Measurements from ENCODE around the gene COL17A1. TPM values are rescaled to one million over a fixed set of nuclear protein-coding genes. Genes with fewer than 3 reads are reported as not detected.

Gene COL17A1
- total RNA-seq, 1 donor from 2014 or later = not detected

- Mint-ChIP-seq H3K4me3 (ENCODE audit: unreplicated experiment) (no peak overlapping the region), H3K9me3 (ENCODE audit: low read depth) (no peaks in the 10 kb centered on the region), H3K36me3 (ENCODE audit: low read depth) (no peaks in the 10 kb centered on the region), H3K27ac (ENCODE audit: unreplicated experiment) (no peak overlapping the region), H3K27me3 (ENCODE audit: low read depth) (no peaks in the 10 kb centered on the region), H3K4me1 (ENCODE audit: low read depth) (peaks cover 4% of the 10 kb centered on the region)
- no peak for DNase-seq (ENCODE audit: low spot score)
- TF ChIP-seq CTCF (IDR thresholded peaks at IDR 0.05) = no peak
Measured at GRCh38 chr10:104049504-104050250, 36.0 kb downstream of the COL17A1 start.

- Mint-ChIP-seq H3K4me3 (ENCODE audit: unreplicated experiment) (no peak overlapping the region), H3K9me3 (ENCODE audit: low read depth) (no peaks in the 10 kb centered on the region), H3K27ac (ENCODE audit: unreplicated experiment) (no peak overlapping the region), H3K4me1 (ENCODE audit: low read depth) (peaks cover 4% of the 10 kb centered on the region), H3K27me3 (ENCODE audit: low read depth) (no peaks in the 10 kb centered on the region), H3K36me3 (ENCODE audit: low read depth) (no peaks in the 10 kb centered on the region)
- no peak for DNase-seq (ENCODE audit: low spot score)
- TF ChIP-seq CTCF (IDR thresholded peaks at IDR 0.05) = no peak
Measured at GRCh38 chr10:104046651-104047050, 39.0 kb downstream of the COL17A1 start.

- H3K4me1 Mint-ChIP-seq (ENCODE audit: low read depth) = peaks cover 4% of the 10 kb centered on the region
- no peak overlapping the region for H3K27ac Mint-ChIP-seq (ENCODE audit: unreplicated experiment)
- no peak for DNase-seq (ENCODE audit: low spot score)
- H3K27me3 Mint-ChIP-seq (ENCODE audit: low read depth) = no peaks in the 10 kb centered on the region
- no peaks in the 10 kb centered on the region for H3K9me3 Mint-ChIP-seq (ENCODE audit: low read depth)
- peak; percentile 83 for TF ChIP-seq CTCF (IDR thresholded peaks at IDR 0.05)
- no peaks in the 10 kb centered on the region for H3K36me3 Mint-ChIP-seq (ENCODE audit: low read depth)
- no peak overlapping the region for H3K4me3 Mint-ChIP-seq (ENCODE audit: unreplicated experiment)
Measured at GRCh38 chr10:104045151-104046089, 40.3 kb downstream of the COL17A1 start.

GRCh38 chr10:104043854-104044253, 41.8 kb downstream of the COL17A1 start:
- Mint-ChIP-seq H3K9me3 (ENCODE audit: low read depth) (peaks cover 2% of the 10 kb centered on the region), H3K4me3 (ENCODE audit: unreplicated experiment) (no peak overlapping the region), H3K27me3 (ENCODE audit: low read depth) (no peaks in the 10 kb centered on the region), H3K36me3 (ENCODE audit: low read depth) (no peaks in the 10 kb centered on the region), H3K4me1 (ENCODE audit: low read depth) (no peaks in the 10 kb centered on the region), H3K27ac (ENCODE audit: unreplicated experiment) (no peak overlapping the region)
- no peak for TF ChIP-seq CTCF (IDR thresholded peaks at IDR 0.05)
- no peak for DNase-seq (ENCODE audit: low spot score)

- H3K4me3 Mint-ChIP-seq (ENCODE audit: unreplicated experiment) = no peak overlapping the region
- no peak overlapping the region for H3K27ac Mint-ChIP-seq (ENCODE audit: unreplicated experiment)
- no peak for TF ChIP-seq CTCF (IDR thresholded peaks at IDR 0.05)
- H3K4me1 Mint-ChIP-seq (ENCODE audit: low read depth) = no peaks in the 10 kb centered on the region
- no peaks in the 10 kb centered on the region for H3K27me3 Mint-ChIP-seq (ENCODE audit: low read depth)
- DNase-seq (ENCODE audit: low spot score) = no peak
- no peaks in the 10 kb centered on the region for H3K36me3 Mint-ChIP-seq (ENCODE audit: low read depth)
- H3K9me3 Mint-ChIP-seq (ENCODE audit: low read depth) = peaks cover 2% of the 10 kb centered on the region
Measured at GRCh38 chr10:104043185-104043830, 42.4 kb downstream of the COL17A1 start.
